Dermis microvascular lymphatic vessel endothelial cell (primary cell): Measurements from ENCODE around the gene NCS1. TPM values are rescaled to one million over a fixed set of nuclear protein-coding genes. Genes with fewer than 3 reads are reported as not detected.

ENCODE experiments used
- DNase-seq, 2 donors: peaks; one replicate each; pipeline versions ENCODE4 v3.0.0 to v3.0.0-alpha.2; 2010; ENCODE audit warnings: low read depth in 2 of 2
- total RNA-seq: library from RNA; depleted of rRNA; stranded (reverse); fragments of >200 nt; gene quantifications from 2 replicates; pipeline ENCODE4 v1.2.1, GENCODE V29; 2014

NCS1 gene
- total RNA-seq, 1 donor from 2014 or later, result 12.2 TPM

DNA sequence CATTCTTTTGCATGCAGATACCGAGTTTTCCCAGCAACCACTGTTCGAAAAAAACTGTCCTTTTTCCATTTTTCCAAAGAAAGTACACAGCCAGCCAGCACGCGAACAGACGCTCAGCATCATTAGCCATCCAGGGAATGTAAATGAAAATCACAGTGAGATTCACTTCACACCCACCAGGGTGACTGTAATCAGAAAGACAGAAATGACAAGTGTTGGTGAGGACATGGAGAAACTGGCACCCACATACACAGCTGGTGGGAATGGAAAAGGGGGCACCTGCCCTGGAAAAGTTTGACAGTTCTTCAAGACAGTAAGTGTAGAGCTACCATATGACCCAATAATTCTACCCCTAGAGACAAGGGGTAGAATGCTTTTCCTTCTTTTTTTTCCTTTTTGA, 25.0 kb upstream of the NCS1 start:
- DNase-seq, result no peak

DNA sequence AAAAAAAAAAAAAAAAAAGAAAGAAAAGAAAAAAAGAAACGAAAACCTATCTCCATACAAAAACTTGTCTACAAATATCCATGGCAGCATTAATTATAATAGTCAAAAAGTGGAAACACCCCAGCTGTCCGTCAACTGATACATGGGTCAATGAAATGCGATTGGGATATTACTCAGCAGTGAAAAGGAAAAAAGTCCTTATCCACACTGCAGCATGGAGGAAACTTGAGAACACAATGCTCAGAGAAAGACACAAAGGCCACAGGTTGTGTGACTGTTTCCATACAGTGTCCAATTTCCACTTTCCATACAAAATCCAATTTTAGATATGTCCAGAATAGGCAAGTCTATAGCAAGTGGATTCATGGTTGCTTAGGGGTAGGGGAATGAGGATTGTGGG, 24.3 kb upstream of the NCS1 start:
- DNase-seq, result no peak

DNA sequence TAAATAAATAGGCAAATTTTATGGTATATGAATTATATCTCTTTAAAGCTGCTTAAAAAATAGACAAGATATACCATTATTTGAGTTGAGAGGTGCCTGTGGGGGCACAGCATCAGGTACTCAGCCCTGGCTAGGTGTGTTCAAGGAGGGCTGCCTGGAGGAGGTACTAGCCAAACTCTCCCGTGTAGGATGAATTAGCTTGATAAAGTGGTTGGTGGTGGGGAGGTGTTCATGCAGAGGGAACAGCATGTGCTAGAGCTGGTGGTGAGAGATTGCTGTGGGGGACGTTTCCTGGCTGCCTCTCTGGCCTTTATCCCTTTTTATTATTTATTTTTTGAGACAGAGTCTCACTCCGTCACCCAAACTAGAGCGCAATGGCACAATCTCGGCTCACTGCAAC, 23.2 kb upstream of the NCS1 start:
- DNase-seq, result no peak

DNA sequence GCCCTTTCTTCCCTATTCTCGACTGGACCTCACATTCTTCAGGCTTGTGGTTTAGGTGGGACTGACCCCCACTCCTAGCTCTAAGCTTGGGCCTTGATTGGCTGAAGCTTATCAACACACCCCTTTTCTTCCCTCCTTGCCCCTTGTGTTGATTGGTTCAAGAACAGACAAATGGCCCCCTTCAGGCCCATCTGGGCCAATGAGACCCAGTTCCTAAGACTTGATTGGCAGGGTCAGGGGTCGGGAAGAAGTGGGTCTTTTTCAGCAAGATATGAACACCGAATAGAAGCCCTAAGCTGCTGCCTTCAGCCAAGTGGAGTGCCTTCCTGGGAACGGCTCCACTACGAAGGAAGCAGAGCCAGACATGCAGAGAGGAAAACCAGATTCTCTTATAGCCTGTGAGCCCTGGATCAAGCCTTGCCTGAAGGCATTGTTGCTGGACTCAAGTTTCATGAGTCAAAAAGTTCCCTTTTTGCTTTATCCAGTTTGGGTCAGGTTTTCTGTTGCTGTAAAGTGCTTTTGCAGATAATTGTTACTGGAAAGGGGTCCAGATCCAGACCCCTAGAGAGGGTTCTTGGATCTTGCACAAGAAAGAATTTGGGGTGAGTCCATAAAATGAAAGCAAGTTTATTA, 22.4 kb upstream of the NCS1 start:
- no peak for DNase-seq

DNA sequence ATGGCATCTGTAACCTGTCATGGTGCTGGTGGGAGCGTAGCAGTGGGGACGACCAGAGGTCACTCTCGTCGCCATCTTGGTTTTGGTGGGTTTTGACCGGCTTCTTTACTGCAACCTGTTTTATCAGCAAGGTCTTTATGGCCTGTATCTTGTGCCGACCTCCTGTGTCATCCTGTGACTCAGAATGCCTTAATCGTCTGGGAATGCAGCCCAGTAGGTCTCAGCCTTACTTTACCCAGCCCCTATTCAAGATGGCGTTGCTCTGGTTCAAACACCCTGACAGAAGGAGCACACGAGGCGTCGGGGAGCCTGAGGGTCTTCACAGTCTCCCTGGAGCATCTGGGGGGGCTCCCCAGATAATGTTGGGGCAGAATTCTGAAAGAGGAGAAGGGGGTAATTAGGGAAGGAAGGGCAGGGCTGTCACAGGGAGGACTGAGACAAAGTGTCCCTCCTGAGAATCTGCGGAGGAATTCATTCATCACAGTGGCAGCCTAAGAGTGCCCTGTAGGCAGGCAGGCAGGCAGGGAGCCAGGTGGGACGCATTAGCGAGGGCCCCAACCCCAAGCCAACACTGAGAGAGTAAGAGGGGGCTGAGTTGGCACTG, 21.3 kb upstream of the NCS1 start:
- DNase-seq, result peak in 1 of 2 donors; percentile 24

DNA sequence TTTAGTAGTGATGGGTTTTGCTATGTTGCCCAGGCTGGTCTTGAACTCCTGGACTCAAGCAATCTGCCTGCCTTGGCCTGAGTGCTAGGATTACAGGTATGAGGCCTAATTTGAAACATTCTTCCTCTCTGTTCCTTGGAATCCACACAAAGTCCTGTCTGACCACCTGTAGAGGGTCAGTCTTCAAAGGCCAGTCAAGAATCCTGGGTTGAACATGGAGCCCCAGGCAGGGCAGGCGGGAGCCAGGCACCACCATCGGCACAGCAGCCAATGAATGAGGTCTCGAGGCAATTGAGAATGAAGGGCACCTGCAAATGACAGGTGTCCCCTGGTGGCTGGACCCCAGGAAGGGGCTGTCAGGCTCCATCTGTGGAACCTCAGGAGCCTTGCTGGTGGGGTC, 17.4 kb upstream of the NCS1 start:
- DNase-seq, result no peak

DNA sequence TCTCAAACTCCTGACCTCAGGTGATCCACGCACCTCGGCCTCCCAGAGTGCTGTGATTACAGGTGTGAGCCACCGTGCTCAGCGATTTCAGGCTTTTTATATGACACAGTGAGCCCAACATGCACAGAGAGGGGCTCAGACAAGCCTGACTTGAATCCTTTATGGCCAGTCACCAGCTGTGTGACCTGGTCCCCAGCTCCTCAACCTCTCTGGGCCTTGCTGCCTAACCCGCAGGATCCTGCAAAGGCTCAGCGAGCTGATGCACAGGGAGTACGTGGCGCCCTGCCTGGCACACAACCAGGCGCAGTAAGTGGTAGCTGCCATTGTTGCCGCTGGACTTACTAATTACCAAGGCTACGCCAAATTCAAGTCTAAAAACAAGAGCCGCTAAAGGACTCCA, 16.6 kb upstream of the NCS1 start:
- DNase-seq, result no peak

DNA sequence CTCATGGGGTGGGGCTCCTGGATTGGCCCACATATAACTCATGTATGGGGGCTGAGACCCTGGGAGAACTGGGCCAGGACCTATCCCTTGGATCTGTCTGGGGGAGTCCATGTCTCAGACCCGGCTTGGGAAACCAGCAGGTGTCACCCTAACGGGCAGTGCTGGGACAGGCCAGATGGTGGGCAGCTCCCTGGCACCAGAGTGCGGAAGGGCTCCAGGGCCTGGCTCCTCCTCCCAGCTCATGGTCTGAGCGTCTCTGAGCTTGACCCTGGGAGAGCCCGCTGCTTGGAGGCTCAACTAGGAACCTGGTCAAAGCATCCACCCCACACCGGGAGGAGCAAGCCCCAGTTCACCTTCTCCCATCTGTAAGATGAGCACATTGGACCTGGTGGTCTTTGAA, 15.5 kb upstream of the NCS1 start:
- DNase-seq, result peak; percentile 17 to 35

DNA sequence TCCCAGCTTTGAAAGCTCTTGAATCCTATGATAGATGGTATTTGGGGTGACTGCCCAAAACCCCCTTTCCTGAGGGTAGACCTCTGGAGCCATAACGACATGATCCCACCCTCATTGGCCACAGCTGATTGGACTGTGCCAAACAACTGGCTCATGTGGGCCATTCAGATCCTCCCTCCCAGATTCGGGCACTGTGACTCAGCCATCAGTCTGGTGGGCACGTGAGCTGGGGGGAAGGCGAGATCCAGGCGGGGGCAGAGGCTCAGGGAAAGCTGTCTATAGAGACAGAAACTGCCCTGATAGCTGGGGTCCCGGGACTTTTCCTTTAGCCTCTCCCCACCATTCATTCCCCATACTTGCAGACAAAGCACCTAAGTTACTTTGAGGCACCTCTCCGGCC, 15.1 kb upstream of the NCS1 start:
- DNase-seq, result no peak

DNA sequence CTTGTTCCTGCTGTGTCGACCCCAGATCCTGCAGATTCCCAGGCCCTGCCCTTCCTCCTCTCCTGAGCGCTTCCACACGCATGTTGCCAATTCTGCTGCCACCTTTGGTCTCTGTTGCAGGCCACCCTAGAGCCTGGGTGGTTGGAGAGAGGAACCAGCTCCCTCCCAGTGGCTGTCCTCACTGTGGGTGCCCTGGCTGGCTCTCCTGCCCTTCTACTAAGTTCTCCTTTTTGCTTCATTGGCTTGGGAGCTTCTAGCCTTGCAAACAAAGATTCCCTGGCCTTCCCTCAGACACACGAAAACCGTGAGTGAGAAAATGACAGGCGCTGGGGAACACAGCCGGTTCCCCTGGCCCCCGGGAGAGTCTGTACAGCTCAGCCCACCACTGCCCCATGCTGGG, 14.2 kb upstream of the NCS1 start:
- DNase-seq, result no peak

DNA sequence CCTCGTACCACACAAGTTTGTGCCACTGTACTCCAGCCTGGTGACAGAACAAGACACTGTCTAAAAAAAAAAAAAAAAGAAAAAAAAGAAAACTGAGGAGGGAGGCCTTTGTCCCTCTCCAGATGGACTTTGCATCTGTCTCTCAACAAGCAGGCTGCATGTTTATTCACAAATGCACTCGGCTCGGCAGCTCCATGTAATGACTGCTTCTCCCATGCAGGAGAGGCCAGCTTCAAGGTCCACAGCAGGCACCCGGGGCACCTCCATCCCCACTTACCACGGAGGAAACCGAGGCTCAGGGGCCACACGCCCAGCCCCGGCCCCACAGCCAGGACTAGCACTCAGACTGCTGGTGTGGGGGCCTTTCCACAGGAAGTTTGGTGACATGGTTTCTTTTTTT, 13.1 kb upstream of the NCS1 start:
- DNase-seq, result no peak

DNA sequence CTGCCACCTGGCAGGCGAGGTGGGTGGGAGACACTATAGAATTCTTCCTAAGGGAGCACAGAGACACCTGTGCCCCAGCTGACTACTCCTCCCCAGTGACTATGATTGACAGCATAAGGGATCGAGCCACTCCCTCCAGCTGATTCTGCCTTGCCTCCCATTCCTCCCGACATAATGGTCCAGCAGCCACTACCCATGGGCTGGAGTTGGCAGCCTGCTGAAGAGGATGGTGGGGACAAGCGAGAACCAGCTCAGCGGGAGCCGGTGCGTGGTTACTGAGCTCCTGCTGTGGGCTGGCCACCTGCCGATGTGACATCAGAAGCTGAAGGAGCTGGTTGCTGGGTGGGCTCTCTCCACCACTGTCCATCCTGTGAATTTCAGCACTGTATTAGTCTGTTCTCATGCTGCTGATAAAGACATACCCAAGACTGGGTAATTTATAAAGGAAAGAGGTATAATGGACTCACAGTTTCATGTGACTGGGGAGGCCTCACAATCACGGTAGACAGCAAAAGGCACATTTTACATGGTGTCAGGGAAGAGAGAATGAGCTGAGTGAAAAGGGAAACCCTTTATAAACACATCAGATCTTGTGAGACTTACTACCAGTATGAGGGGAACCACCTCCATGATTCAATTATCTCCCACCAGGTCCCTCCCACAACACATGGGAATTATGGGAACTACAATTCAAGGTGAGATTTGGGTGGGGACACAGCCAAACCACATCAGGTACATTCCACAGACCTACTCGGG, 12.1 kb upstream of the NCS1 start:
- DNase-seq, result no peak

DNA sequence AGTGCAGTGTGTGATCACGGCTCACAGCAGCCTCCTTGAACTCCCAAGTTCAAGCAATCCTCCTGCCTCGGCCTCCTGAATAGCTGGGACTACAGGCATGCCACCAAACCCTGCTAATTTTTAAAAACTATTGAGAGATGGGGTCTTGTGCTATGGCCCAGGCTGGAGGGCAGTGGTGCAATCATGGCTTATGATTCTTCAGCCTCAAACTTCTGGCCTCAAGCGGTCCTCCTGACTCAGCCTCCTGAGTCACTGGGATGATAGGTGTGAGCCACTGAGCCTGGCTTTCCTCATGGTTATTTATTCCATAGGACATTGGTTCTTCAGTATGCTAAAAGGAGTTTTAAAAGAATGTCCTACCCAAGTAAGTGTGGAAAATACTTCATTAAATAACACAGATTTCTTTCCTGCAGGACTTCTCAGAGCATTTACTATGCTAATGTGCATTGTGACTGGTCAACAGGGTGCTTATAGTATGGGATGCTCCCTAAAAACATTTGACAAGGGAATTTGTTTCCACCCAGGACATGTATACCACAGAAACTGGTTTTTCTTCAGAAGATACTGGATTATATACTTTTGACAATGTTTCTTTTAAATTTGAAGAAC, 11.2 kb upstream of the NCS1 start:
- DNase-seq, result no peak

DNA sequence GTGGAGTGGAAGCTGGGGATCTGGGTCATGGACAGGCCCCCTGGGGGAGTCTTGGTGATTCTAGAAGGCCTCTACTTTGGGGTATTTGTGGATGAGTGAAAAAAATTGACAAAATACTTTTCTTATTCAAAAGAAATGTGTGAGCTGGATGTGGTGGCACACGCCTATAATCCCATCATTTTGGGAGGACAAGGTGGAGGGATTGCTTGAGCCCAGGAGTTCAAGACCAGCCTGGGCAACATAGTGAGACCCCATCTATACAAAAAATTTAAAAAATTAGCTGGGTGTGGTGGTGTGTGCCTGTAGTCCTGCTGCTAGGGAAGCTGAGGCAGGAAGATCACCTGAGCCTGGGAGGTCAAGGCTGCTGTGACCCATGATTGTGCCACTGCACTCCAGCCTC, 6.6 kb upstream of the NCS1 start:
- DNase-seq, result no peak

DNA sequence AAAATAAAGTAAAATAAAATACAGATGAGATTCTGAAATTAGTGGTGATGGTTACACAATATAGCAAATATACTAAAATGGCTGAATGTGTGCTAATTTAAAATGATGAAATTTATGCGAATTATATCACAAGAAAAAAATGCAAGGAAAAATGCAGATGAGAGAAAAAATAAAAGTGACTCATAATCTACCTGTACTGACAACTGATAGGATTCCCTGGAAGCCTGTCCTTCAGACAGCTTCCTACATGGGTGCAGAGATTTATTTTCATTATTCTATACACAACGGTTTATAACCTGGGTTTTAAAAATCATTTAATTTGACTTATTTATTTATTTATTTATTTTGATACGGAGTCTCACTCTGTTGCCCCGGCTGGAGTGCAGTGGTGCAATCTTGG, 5.8 kb upstream of the NCS1 start:
- no peak for DNase-seq

DNA sequence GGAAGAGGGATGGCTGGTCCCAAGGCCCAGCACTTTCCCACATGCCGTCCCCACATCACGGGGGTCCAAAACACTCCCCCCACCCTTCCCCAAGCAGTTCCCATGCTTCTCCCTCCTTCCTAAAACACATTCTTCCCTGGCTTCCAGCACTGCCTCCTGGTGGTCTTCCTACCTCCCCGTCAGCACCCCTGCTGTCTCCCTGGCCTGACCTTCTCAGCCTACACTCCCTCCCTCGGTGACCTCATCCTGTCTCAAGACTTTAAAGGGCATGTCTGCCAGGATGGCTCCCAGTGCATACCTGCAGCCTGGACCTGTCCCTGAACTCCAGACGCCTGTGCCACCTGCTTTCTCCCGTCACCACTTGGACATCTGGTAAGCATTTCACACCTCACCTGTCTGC, 4.3 kb upstream of the NCS1 start:
- DNase-seq, result no peak

DNA sequence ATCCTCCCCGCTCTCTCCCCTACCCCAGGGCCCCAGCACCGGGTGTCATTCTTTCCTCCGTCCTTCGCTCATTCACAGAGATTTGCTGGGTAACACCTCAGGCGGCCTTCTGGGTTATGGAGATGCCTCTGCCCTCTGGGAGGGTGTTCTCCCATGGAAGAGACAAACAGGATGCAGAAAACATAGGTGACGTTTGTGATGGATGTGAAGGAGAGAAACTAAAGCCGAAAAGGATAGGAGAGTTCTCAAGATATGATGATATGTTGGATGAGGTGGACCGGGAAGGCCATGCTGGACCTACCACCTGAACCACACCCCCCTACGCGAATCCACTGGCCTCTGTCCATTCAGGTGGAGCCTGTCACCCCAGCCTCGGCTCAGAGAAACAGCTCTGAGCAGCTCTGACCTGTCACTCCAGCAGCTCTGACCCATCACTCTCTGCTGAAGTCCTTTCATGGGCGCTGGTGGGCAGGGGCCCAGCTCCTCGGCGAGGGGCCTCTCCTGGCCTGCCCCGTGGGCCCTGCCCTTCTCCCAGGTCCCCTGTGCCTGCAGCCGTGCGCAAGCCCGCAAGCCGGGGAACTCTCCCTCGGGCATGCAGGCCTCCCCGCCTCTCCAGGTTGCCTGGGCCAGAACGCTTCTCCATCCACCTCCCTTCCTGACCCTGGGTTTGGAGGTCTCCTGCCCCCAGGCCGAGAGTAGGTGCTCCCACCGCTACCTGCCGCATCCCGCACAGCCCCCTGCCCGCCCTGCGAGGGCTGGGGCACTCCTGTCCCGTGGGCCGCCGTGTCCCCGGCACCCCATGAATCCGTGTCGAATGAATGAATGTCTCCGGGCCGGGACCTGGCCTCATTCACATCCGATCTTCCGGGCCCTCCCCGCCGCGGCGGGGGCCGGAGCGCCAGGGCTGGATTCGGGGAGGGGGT, 717 bp upstream of the NCS1 start:
- DNase-seq, result no peak

DNA sequence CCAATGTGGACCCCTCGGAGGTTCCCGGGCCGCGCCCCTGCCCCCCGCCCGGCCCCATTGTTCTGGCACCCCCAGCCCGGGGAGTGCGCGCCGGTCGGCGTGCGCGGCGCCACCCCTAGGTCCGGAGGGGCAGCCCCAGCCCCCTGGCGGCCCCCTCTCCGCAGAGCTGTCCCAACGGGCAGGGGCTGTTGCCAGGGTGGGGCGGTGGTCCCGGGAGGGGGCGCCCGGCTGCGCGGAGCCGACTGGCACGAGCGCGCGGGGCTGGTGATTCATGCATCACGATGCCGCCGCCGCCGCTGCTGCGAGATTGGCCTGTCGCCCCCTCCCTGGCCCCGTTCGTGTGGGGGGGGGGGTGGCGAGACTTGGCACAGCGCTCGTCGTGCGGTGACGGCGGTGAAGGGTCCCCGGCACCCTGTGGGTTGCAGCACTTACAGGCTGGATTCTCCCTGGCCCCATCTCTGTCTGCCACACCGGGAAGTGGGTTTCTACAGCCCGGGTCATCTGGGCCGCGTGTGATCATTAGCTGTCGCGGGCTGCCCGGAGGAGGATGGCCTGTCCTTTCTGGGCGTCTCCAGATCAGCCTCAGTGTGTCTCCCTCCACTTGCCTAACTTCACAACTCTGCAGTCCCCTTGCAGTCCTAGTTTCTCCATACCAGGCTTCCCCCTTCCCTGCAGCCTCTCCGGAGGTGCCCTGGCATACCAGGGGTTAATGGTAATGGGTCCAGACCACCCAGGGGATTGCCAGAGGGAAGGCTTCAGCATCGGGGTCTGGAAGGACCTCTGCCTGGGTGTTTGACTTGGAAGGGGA, 858 bp downstream of the NCS1 start:
- DNase-seq, result peak in 1 of 2 donors; percentile 54

DNA sequence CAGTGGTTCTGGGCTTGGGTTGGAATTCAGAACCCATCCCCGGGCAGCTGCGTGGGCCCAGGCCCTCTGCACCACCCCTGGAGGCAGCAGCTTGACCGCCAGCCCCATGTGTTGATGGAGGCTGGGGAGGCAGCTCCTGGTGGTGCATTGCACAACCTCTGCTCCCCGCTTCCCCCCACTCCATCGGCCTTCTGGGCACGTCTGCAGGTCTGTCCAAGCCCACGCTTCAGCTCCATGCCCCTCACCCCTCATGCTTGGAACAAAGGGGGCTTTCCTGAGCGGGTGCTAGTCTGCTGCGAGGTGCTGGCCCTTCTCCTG, 1.4 kb downstream of the NCS1 start:
- no peak for DNase-seq

DNA sequence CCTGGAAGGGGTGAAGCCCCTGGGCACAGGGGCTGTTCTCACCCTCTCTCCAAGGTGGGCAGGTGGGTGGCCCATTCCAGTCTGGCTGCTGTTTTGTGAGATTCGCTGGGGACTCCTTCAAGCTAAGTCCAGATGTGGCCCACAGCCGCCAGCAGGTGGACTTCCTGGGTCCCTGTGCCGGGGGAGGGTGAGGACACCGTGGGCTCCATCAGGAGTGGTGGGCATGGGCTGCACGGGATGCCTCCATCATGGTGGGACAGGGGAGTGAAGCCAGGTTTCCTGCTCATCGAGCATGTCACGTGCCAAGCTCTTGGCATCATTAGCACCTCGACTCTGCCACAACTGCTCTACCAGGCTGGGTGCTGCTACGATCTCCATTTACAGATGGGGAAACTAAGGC, 1.8 kb downstream of the NCS1 start:
- DNase-seq, result no peak

DNA sequence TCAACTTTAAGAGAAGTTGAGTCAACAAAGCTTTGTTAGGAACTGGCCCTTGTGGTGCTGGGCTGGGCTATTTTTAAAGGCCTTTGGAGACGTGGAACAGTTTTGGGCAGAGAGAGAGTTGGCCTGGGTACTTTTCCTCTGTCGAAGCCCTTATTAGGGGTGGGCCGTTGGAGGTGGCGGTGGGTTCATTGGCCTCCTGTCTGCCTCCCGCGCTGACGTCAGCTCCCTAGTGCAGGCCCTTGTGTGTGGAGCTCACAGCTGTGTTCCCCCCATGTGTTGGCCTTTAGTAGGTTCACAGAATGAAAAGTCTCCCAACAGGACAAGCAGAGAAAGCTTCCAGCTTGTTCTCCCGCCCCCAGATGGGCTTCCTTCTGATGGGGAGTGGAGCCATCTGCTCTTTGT, 2.7 kb downstream of the NCS1 start:
- no peak for DNase-seq
